Activated naive CD8-positive, alpha-beta T cell treated with anti-CD3 and anti-CD28 coated beads, Interleukin-2, amount 50 U/mL, for 16 hours (primary cell): ENCODE data around the gene KCNC4.

Source experiments
- DNase-seq: peaks from one replicate; pipeline ENCODE4 v3.0.0-alpha.2; 2020; ENCODE audit warnings: low read depth, low spot score

Gene KCNC4

GRCh38 chr1:110253213-110253612 lies 43.1 kb downstream of the KCNC4 start:
- no peak for DNase-seq

GRCh38 chr1:110254604-110255391 lies 44.7 kb downstream of the KCNC4 start:
- DNase-seq, result no peak

GRCh38 chr1:110255392-110255787 lies 45.3 kb downstream of the KCNC4 start:
- DNase-seq, result no peak

- DNase-seq, result no peak
These were observed 48.6 kb downstream of the KCNC4 start for GRCh38 chr1:110258734-110259133.

- no peak for DNase-seq
These were observed 49.7 kb downstream of the KCNC4 start for GRCh38 chr1:110259770-110260169.
